Dedifferentiated amniotic fluid mesenchymal stem cell (primary cell): ENCODE data around the gene ZZZ3.
"Not testable (repeated sequence)": the region's sequence is repeated elsewhere in the genome, so short reads cannot be mapped to it uniquely, and the experiment has no call there.

Experiments used
- DNase-seq: peaks from one replicate; pipeline ENCODE4 v3.0.0-alpha.2; 2016; ENCODE audit errors: extremely low spot score

The ZZZ3 gene

DNA sequence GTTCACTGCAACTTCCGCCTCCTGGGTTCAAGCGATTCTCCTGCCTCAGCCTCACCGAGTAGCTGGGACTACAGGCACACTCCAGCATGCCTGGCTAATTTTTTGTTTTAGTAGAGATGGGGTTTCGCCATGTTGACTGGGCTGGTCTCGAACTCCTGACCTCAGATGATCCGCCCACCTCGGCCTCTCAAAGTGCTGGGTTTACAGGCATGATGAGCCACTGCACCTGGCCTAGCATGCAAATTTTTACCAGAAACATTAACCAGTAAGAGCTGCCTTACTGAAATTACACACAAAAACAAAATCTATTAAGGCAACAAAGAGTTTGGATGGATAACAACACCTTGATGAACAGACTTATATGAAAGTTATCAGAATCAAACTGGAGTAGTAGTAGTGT is 12.1 kb downstream of the ZZZ3 start:
- DNase-seq, result no peak

- DNase-seq, result no peak
Measured at GRCh38 chr1:77668924-77669449, 13.5 kb downstream of the ZZZ3 start.

DNA sequence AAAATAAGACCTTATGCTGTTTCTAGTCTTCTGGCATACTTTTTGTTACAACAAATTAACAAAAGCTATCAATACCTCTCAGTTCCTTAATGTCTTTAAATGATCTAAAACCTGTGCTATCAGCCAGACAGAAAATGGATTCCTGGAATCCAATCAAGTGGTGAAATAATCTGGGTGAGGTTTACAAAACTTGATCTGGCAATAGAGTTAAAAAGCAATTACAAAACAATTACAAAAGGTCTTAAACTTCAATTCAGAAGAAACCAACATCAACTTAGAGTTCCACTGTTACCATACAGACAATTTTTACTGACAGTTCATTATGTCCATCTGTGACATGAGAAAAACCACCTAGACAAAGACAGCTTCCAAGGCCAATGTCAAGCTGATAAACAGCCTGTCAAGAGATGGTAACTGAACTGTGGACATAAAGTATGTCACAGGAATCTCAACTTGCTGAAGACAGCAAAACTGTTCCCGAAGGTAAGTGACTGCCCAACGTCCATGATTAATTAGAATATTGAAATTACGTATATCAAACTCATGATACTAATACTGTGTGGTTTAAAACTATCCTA is 17.4 kb downstream of the ZZZ3 start:
- DNase-seq, result no peak

GRCh38 chr1:77661696-77662095 is 20.8 kb downstream of the ZZZ3 start:
- DNase-seq, result no peak

- no peak for DNase-seq
Measured at GRCh38 chr1:77659879-77660593, 22.4 kb downstream of the ZZZ3 start.

GRCh38 chr1:77658271-77658670 is 24.2 kb downstream of the ZZZ3 start:
- DNase-seq, result no peak

DNA sequence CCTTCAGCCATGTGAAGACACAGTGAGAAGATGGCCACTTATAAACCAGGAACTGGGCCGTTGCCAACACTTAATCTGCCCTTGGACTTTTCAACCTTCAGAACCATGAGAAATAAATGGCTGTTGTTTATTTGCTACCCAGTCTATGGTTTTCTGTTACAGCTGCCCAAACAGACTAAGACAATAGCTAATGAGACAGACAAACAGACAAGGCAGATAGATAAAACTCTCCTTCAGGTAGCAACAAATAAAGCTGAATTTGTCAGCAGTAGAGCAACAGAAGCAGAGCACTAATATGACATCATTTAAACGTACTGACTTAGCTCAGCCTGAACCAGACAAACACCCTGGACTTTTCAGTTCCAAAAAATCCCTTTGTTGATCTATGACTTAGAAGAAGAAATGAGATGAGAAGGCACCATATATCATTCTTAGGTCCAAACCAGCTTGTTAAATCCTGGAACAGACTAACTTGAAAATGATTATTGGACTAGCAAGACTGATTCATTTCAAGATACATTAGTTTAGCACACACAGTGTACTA is 27.0 kb downstream of the ZZZ3 start:
- DNase-seq, result no peak

DNA sequence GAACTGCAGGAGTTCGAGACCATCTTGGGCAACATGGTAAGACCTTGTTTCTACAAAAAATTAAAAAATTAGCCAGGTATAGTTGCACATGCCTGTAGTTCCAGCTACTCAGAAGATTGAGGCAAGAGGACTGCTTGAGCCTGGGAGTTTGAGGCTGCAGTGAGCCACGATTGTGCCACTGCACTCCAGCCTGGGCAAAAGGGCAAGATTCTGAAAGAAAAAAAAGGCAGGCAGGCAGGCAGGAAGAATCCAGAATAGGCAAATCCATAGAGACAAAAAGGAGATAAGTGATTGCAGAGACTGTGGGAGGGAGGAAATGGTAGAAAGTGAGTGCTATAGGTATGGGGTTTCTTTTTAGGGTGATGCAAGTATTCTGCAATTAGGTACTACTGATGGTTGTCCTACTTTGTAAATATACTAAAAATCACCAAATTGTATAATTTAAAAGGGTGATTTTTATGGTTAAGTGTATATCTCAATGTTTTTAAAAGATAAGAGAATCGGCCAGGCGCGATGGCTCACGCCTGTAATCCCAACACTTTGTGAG is 29.4 kb downstream of the ZZZ3 start:
- DNase-seq, result no peak

DNA sequence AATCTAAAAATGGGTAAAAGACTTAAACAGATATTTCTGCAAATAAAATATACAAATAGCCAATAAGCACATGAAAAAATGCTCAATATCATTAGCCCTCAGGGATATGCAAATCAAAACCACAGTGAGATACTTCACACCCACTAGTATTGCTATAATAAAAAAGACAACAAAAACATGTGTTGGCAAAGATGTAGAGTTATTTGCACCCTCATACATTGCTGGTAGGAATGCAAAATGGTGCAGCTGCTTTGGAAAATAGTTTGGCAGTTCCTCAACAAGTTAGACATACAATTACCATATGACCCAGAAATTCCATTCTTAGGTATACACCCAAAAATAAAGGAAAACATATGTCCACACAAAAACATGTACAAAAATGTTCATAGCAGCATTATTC is 30.2 kb downstream of the ZZZ3 start:
- DNase-seq, result peak; percentile 72

- no peak for DNase-seq
Measured at GRCh38 chr1:77649127-77649526, 33.3 kb downstream of the ZZZ3 start.

GRCh38 chr1:77646224-77646623 is 36.2 kb downstream of the ZZZ3 start:
- not testable (repeated sequence) for DNase-seq

DNA sequence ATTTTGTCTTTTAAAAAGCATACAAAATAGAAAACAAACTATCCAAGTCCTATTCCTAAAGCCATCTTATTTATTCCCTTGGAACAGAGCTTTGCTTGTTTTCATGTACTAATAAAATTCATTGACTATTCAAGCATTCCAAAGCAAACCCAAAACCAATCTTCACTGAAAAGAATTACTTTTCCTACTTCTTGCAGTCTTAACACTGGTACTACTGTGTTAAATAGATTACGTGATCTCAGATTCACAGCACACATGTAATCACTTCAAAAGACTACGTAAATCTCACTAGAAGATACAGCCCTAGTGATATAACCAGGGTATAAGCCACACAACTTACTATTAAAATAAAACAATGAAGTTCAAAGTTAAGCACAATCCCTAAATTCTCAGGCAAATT is 39.0 kb downstream of the ZZZ3 start:
- DNase-seq, result no peak

DNA sequence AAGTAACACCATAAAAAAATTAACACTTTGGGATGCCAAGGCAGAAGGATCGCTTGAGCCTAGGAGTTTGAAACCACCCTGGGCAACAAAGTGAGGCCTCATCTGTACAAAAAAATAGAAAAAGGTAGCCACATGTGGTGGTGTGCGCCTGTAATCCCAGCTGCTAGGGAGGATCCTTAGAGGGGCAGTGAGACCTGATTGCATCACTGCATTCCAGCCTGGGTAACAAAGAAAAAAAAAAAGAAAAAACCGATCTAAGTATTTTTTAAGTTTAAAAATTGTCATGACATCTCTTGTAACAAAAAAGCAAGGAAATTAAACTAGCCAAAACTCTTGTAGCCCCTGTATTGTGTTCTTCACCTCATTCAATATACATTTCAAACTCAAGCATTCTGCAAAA is 39.5 kb downstream of the ZZZ3 start:
- no peak for DNase-seq

GRCh38 chr1:77642196-77642595 is 40.3 kb downstream of the ZZZ3 start:
- DNase-seq, result no peak

GRCh38 chr1:77639557-77640069 is 42.8 kb downstream of the ZZZ3 start:
- DNase-seq, result no peak

- DNase-seq, result no peak
Measured at GRCh38 chr1:77639056-77639455, 43.4 kb downstream of the ZZZ3 start.

GRCh38 chr1:77636864-77637263 is 45.6 kb downstream of the ZZZ3 start:
- no peak for DNase-seq
